PFSK-1 (cell line): ENCODE data around the gene FURIN.

Source experiments
- FOXP2 ChIP-seq: optimal IDR thresholded peaks from 2 replicates; pipeline ENCODE3; 2011; ENCODE audit warnings: borderline replicate concordance, control low read depth, inconsistent platforms; ENCODE audit not compliant: insufficient read depth; ENCODE audit errors: extremely low read length, extremely low read depth
- POLR2AphosphoS5 ChIP-seq: IDR thresholded peaks from 2 replicates; pipeline ENCODE4 v1.6.1; 2012; ENCODE audit warnings: low read depth, mild to moderate bottlenecking, control low read depth, low read length, moderate library complexity
- REST ChIP-seq, 2 experiments: IDR thresholded peaks; 2 replicates each; pipeline versions ENCODE4 v1.6.1 to v1.8.0; 2011 to 2012; ENCODE audit warnings: low read depth in 2 of 2, low read length in 2 of 2, control low read depth in 1 of 2, inconsistent platforms in 1 of 2, mild to moderate bottlenecking in 1 of 2, moderate library complexity in 1 of 2; ENCODE audit not compliant: insufficient read depth in 1 of 2
- SIN3A ChIP-seq: IDR thresholded peaks from 2 replicates; pipeline ENCODE4 v1.6.1; 2012; ENCODE audit warnings: mild to moderate bottlenecking, low read length, moderate library complexity, borderline replicate concordance; ENCODE audit not compliant: insufficient read depth
- TAF1 ChIP-seq: IDR thresholded peaks from 2 replicates; pipeline ENCODE4 v1.6.1; 2012; ENCODE audit warnings: low read length, control low read depth, borderline replicate concordance; ENCODE audit not compliant: insufficient read depth

- TF ChIP-seq REST (IDR thresholded peaks at IDR 0.05; ENCODE audit: insufficient read depth in 1 of 2, low read depth in 2 of 2, low read length in 2 of 2), result no peak
- TF ChIP-seq POLR2AphosphoS5, result no peak
- no peak for TF ChIP-seq TAF1
- no peak for TF ChIP-seq SIN3A
- TF ChIP-seq FOXP2, result no peak
These were observed 37.2 kb downstream of the FURIN start for GRCh38 chr15:90905306-90906180.
